HT1080 (cell line): ENCODE data around the gene YWHAQ. TPM values are rescaled to one million over a fixed set of nuclear protein-coding genes. Genes with fewer than 3 reads are reported as not detected.
"Not testable (repeated sequence)": the region's sequence is repeated elsewhere in the genome, so short reads cannot be mapped to it uniquely, and the experiment has no call there.

Experiments
- DNase-seq: peaks from one replicate; pipeline ENCODE4 v3.0.0-alpha.2; 2015; ENCODE audit warnings: low read depth
- small RNA-seq: library from RNA; depleted of rRNA; stranded (forward); fragments of <200 nt; gene quantifications from one replicate; pipeline ENCODE3, GENCODE V24; 2014
- total RNA-seq: library from RNA; depleted of rRNA; stranded (reverse); fragments of >200 nt; shearing (Covaris generic); gene quantifications from 2 replicates; pipeline ENCODE4 v1.2.3, GENCODE V29; 2014; rRNA removed

The YWHAQ gene
- total RNA-seq, 1 experiment from 2014 or later, result 533 TPM

- peak; percentile 68 for DNase-seq
Measured at GRCh38 chr2:9552219-9553178, 78.3 kb downstream of the YWHAQ start.

- DNase-seq, result not testable (repeated sequence)
Measured at GRCh38 chr2:9550859-9551391, 79.9 kb downstream of the YWHAQ start.

- no peak for DNase-seq
Measured at GRCh38 chr2:9549420-9549819, 81.4 kb downstream of the YWHAQ start.

- no peak for DNase-seq
Measured at GRCh38 chr2:9548506-9548905, 82.3 kb downstream of the YWHAQ start.

GRCh38 chr2:9547262-9547991 is 83.4 kb downstream of the YWHAQ start:
- peak; percentile 48 for DNase-seq

GRCh38 chr2:9545502-9545901 is 85.3 kb downstream of the YWHAQ start:
- DNase-seq, result no peak

GRCh38 chr2:9543557-9543956 is 87.2 kb downstream of the YWHAQ start:
- no peak for DNase-seq

- DNase-seq, result no peak
Measured at GRCh38 chr2:9539531-9539930, 91.3 kb downstream of the YWHAQ start.

- DNase-seq, result peak; percentile 59
Measured at GRCh38 chr2:9538000-9538507, 92.7 kb downstream of the YWHAQ start.

- DNase-seq, result no peak
Measured at GRCh38 chr2:9536504-9536903, 94.3 kb downstream of the YWHAQ start.

- DNase-seq, result no peak
Measured at GRCh38 chr2:9535177-9535576, 95.6 kb downstream of the YWHAQ start.

Small RNA genes lying within 50 kb of the gene (small RNA-seq; reads per million reads assigned to genes)
- not detected for gene RF00019

Other genes starting within 250 kb of the YWHAQ start
- 94.0 and 123 TPM in 2 replicates for gene ITGB1BP1, start 207.5 kb downstream of the YWHAQ start, total RNA-seq
- gene CPSF3, start 207.3 kb downstream of the YWHAQ start, total RNA-seq, result 81.5 and 108 TPM in 2 replicates
- gene IAH1, start 156.4 kb downstream of the YWHAQ start, total RNA-seq, result 11.3 and 11.4 TPM in 2 replicates
- gene ADAM17, start 75.2 kb downstream of the YWHAQ start, total RNA-seq, result 33.0 and 38.3 TPM in 2 replicates
- gene TAF1B, start 212.5 kb upstream of the YWHAQ start, total RNA-seq, result 26.9 and 35.9 TPM in 2 replicates